GM18868 (cell line): Measurements from ENCODE around the gene ZNF488.
"Not testable (repeated sequence)": the region's sequence is repeated elsewhere in the genome, so short reads cannot be mapped to it uniquely, and the experiment has no call there.

Experiments used
- ATAC-seq: cut with Tn5 transposase; IDR thresholded peaks from one replicate; pipeline ENCODE4 v1.9.1; 2021; ENCODE audit warnings: mild to moderate bottlenecking, moderate library complexity; ENCODE audit not compliant: unreplicated experiment

Gene ZNF488

GRCh38 chr10:47410271-47410670 lies 26.2 kb upstream of the ZNF488 start:
- no peak for ATAC-seq

GRCh38 chr10:47409866-47410256 lies 25.8 kb upstream of the ZNF488 start:
- no peak for ATAC-seq

GRCh38 chr10:47409171-47409865 lies 25.2 kb upstream of the ZNF488 start:
- no peak for ATAC-seq

GRCh38 chr10:47408606-47409005 lies 24.5 kb upstream of the ZNF488 start:
- ATAC-seq, result no peak

- ATAC-seq, result no peak
These were observed 23.0 kb upstream of the ZNF488 start for GRCh38 chr10:47406870-47407691.

- no peak for ATAC-seq
These were observed 22.4 kb upstream of the ZNF488 start for GRCh38 chr10:47406548-47406869.

GRCh38 chr10:47405857-47406547 lies 21.9 kb upstream of the ZNF488 start:
- ATAC-seq, result no peak

- no peak for ATAC-seq
These were observed 20.8 kb upstream of the ZNF488 start for GRCh38 chr10:47404937-47405336.

- ATAC-seq, result no peak
These were observed 20.4 kb upstream of the ZNF488 start for GRCh38 chr10:47404446-47404845.

GRCh38 chr10:47403446-47404318 lies 19.6 kb upstream of the ZNF488 start:
- ATAC-seq, result no peak

- ATAC-seq, result no peak
These were observed 18.7 kb upstream of the ZNF488 start for GRCh38 chr10:47402641-47403301.

GRCh38 chr10:47401874-47402640 lies 18.0 kb upstream of the ZNF488 start:
- no peak for ATAC-seq

- no peak for ATAC-seq
These were observed 17.1 kb upstream of the ZNF488 start for GRCh38 chr10:47401210-47401609.

- no peak for ATAC-seq
These were observed 16.7 kb upstream of the ZNF488 start for GRCh38 chr10:47400786-47401185.

GRCh38 chr10:47400251-47400650 lies 16.2 kb upstream of the ZNF488 start:
- ATAC-seq, result no peak

GRCh38 chr10:47397256-47397655 lies 13.2 kb upstream of the ZNF488 start:
- no peak for ATAC-seq

- ATAC-seq, result no peak
These were observed 12.2 kb upstream of the ZNF488 start for GRCh38 chr10:47396311-47396717.

- no peak for ATAC-seq
These were observed 5.5 kb upstream of the ZNF488 start for GRCh38 chr10:47389619-47390018.

GRCh38 chr10:47388879-47389278 lies 4.8 kb upstream of the ZNF488 start:
- no peak for ATAC-seq

- not testable (repeated sequence) for ATAC-seq
These were observed 2.0 kb upstream of the ZNF488 start for GRCh38 chr10:47386104-47386503.
